OCI-LY7 (cell line): ENCODE data around the gene OR8B2. TPM values are rescaled to one million over a fixed set of nuclear protein-coding genes. Genes with fewer than 3 reads are reported as not detected.
"Not testable (repeated sequence)": the region's sequence is repeated elsewhere in the genome, so short reads cannot be mapped to it uniquely, and the experiment has no call there.

Experiments
- BruUV-seq: library from RNA; stranded (reverse); fragments of 400-500 nt; replicated peaks from 2 replicates; lab custom pipeline; 2021; lab: Mats Ljungman, UMichigan
- CTCF ChIA-PET: fragments of 300-600 bp; sonication (Branson Sonifier 250); formaldehyde crosslinking; loops from one replicate; lab custom pipeline; 2022; ENCODE audit warnings: antibody characterized with exemption; ENCODE audit not compliant: unreplicated experiment; lab: Charles Lee
- POLR2A ChIA-PET: fragments of 300-600 bp; sonication (Branson Sonifier 250); formaldehyde crosslinking; loops from one replicate; lab custom pipeline; 2022; ENCODE audit warnings: antibody characterized with exemption; lab: Charles Lee
- DNase-seq: peaks from one replicate; pipeline ENCODE4 v3.0.0-alpha.2; 2015; ENCODE audit warnings: low spot score
- H2AFZ ChIP-seq: fragments of 200-600 bp; sonication (generic), shearing (Covaris generic); 2 replicates; pipeline ENCODE4 v1.6.1; 2014; ENCODE audit warnings: mild to moderate bottlenecking, antibody characterized with exemption, low read length, moderate library complexity
- H3K27ac ChIP-seq: fragments of 200-600 bp; sonication (generic); 2 replicates; pipeline ENCODE4 v1.5.1; 2014; ENCODE audit warnings: mixed run types, low read depth, mild to moderate bottlenecking, moderate library complexity, low read length, inconsistent platforms; ENCODE audit not compliant: poor library complexity, severe bottlenecking
- H3K36me3 ChIP-seq: fragments of 200-600 bp; sonication (generic); 2 replicates; pipeline ENCODE4 v1.6.1; 2014; ENCODE audit warnings: mild to moderate bottlenecking, antibody characterized with exemption, low read length, moderate library complexity, mixed read lengths; ENCODE audit not compliant: insufficient read depth
- H3K4me1 ChIP-seq: fragments of 200-600 bp; sonication (generic); 2 replicates; pipeline ENCODE4 v1.5.1; 2014; ENCODE audit warnings: mild to moderate bottlenecking, low read length; ENCODE audit not compliant: insufficient read depth, poor library complexity, severe bottlenecking
- H3K4me2 ChIP-seq: fragments of 200-600 bp; sonication (generic); 2 replicates; pipeline ENCODE4 v1.6.1; 2014; ENCODE audit warnings: mild to moderate bottlenecking, low read length
- H3K4me3 ChIP-seq: fragments of 200-600 bp; sonication (generic); 2 replicates; pipeline ENCODE4 v1.5.1; 2014; ENCODE audit warnings: mild to moderate bottlenecking, low read depth, low read length; ENCODE audit not compliant: poor library complexity, severe bottlenecking
- H3K79me2 ChIP-seq: fragments of 200-600 bp; sonication (generic); 2 replicates; pipeline ENCODE4 v1.6.1; 2016; ENCODE audit warnings: low read depth, mild to moderate bottlenecking, low read length, moderate library complexity, mixed read lengths; ENCODE audit not compliant: insufficient read depth
- H3K9me2 ChIP-seq: fragments of 200-600 bp; sonication (generic); 2 replicates; pipeline ENCODE4 v1.6.1; 2016; ENCODE audit warnings: mild to moderate bottlenecking, low read length, mixed read lengths; ENCODE audit not compliant: insufficient read depth
- H3K9me3 ChIP-seq: fragments of 200-600 bp; sonication (generic); 2 replicates; pipeline ENCODE4 v1.6.1; 2014; ENCODE audit warnings: mild to moderate bottlenecking, mixed run types, low read length, mixed read lengths
- H4K20me1 ChIP-seq: fragments of 200-600 bp; sonication (generic); 2 replicates; pipeline ENCODE4 v1.6.1; 2014; ENCODE audit warnings: mild to moderate bottlenecking, antibody characterized with exemption, low read length, moderate library complexity, mixed read lengths; ENCODE audit not compliant: insufficient read depth
- EZH2phosphoT487 ChIP-seq: fragments of 200-600 bp; sonication (generic); IDR thresholded peaks from 2 replicates; pipeline ENCODE4 v1.6.1; 2018; ENCODE audit warnings: low read depth, borderline replicate concordance, mild to moderate bottlenecking, mixed run types, antibody characterized with exemption, low read length, moderate library complexity, mixed read lengths
- intact Hi-C: fragments of 100-400 bp; cut with micrococcal nuclease; formaldehyde crosslinking; loops from one replicate; pipeline ENCODE4 v1.10.0; 2022; ENCODE audit not compliant: unreplicated experiment
- total RNA-seq, 2 experiments: library from RNA; depleted of rRNA in 1 of 2; stranded (reverse); fragments of >200 nt in 1 of 2; shearing (Covaris generic) in 1 of 2; gene quantifications; 2 replicates each; pipeline ENCODE4 v1.2.3, GENCODE V29; 2014 to 2022
- TF ChIP-seq, protein P1 (sequence below): fragments of 200-600 bp; sonication (generic); conservative IDR thresholded peaks from 2 replicates; pipeline ENCODE4 v1.5.1; 2014; ENCODE audit warnings: mild to moderate bottlenecking, antibody characterized with exemption, low read length, moderate library complexity, mixed read lengths

OR8B2 gene
- total RNA-seq, 2 experiments from 2014 or later = not detected

DNA sequence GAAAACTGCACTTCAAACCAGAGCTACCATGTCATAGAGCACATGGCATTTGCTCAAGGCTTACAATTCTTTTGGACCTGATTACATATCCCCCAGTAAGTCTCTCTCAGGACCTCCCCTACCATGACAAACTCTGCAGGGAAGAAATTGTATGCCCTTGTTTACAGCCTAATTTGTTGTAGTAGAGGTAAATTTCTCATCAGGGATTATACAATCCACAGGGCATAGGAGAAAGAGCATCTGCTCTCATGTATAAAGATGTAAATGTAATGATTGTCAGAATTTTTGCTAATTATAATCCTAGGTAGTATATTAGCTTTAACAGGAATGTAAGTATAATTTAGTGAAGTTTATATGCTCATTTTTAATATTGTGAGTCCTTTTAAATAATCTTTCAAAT, 14.6 kb upstream of the OR8B2 start, which contains the start of gene OR8B3:
Gene OR8B3 (minus strand): TSS at position 101 of the 400 bp plus-strand sequence. CDS start 1,673 bp downstream, outside the sequence.
- no peak within 1 kb of the TSS for H2AFZ ChIP-seq
- no peaks in the 10 kb centered on the region for H3K36me3 ChIP-seq
- ChIA-PET POLR2A (no interaction called here), CTCF (no interaction called here)
- no peaks in the 10 kb centered on the region for H3K9me2 ChIP-seq
- no peaks in the 10 kb centered on the region for H3K9me3 ChIP-seq
- intact Hi-C loops = no loop called here
- no peak within 1 kb of the TSS for H3K27ac ChIP-seq
- TF ChIP-seq, protein P1, sequence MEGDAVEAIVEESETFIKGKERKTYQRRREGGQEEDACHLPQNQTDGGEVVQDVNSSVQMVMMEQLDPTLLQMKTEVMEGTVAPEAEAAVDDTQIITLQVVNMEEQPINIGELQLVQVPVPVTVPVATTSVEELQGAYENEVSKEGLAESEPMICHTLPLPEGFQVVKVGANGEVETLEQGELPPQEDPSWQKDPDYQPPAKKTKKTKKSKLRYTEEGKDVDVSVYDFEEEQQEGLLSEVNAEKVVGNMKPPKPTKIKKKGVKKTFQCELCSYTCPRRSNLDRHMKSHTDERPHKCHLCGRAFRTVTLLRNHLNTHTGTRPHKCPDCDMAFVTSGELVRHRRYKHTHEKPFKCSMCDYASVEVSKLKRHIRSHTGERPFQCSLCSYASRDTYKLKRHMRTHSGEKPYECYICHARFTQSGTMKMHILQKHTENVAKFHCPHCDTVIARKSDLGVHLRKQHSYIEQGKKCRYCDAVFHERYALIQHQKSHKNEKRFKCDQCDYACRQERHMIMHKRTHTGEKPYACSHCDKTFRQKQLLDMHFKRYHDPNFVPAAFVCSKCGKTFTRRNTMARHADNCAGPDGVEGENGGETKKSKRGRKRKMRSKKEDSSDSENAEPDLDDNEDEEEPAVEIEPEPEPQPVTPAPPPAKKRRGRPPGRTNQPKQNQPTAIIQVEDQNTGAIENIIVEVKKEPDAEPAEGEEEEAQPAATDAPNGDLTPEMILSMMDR = no peak
- TF ChIP-seq EZH2phosphoT487 = no peak
- DNase-seq = no peak
- no TSS peak for BruUV-seq
- H4K20me1 ChIP-seq = no peaks in the 10 kb centered on the region
- H3K4me1 ChIP-seq = no peaks in the 10 kb centered on the region
- no peak within 1 kb of the TSS for H3K4me2 ChIP-seq
- H3K4me3 ChIP-seq = no peak within 1 kb of the TSS
- H3K79me2 ChIP-seq = no peaks in the 10 kb centered on the region

DNA sequence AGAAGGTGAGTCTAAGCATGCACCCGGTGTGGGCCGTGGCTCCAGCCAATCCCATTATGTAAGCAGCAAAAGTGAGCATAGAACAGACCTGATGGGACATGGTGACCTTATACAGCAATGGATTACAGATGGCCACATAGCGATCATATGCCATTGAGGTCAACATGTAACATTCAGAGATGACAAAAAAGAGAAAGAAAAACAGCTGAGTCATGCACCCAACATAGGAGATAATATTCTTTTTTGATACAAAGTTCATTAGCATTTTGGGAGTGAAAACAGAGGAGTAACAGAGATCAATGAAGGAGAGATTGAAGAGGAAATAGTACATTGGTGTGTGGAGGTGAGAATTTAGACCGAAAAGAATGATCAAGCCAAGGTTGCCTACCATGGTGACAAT, 12.5 kb upstream of the OR8B2 start:
- H2AFZ ChIP-seq, H3K36me3 ChIP-seq, H3K9me2 ChIP-seq, H3K4me3 ChIP-seq, H3K27ac ChIP-seq, intact Hi-C loops, H3K4me2 ChIP-seq, H3K79me2 ChIP-seq, DNase-seq, POLR2A ChIA-PET, H4K20me1 ChIP-seq, H3K4me1 ChIP-seq, H3K9me3 ChIP-seq, CTCF ChIA-PET, BruUV-seq: not testable (repeated sequence)

DNA sequence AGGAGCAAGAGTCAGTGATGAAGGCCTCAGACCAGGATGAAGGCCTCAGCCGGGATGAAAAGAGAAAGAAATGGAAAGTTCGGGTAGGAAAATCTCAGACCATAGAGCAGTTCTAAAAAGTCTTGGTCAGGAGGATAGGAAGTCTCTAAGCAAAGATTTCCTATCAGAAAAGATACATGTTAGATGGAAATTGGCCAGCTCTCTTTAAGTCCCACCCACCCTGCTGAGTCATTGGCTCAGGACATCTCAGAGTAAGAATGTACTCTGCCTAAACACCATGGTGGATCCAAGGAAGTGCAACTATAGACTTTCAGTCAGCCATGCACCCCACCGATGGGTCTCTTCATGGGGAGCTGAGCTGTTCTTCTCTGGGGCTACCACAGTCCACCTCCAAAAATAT, 10.1 kb upstream of the OR8B2 start:
- H3K9me3 ChIP-seq = no peaks in the 10 kb centered on the region
- H3K36me3 ChIP-seq = no peaks in the 10 kb centered on the region
- intact Hi-C loops = no loop called here
- TF ChIP-seq, protein P1 = no peak
- TF ChIP-seq EZH2phosphoT487 = no peak
- H4K20me1 ChIP-seq = no peaks in the 10 kb centered on the region
- no TSS peak for BruUV-seq
- no peak overlapping the region for H3K4me2 ChIP-seq
- no peaks in the 10 kb centered on the region for H3K4me1 ChIP-seq
- POLR2A ChIA-PET = interaction anchor here (0.7 kb wide), 1 partner anchor 184 kb away, joined by 3 read pairs; no protein-coding TSS in a partner anchor
- CTCF ChIA-PET = no interaction called here
- DNase-seq = no peak
- H3K27ac ChIP-seq = no peak overlapping the region
- H3K9me2 ChIP-seq = no peaks in the 10 kb centered on the region
- no peaks in the 10 kb centered on the region for H3K79me2 ChIP-seq
- no peak overlapping the region for H2AFZ ChIP-seq
- no peak overlapping the region for H3K4me3 ChIP-seq

DNA sequence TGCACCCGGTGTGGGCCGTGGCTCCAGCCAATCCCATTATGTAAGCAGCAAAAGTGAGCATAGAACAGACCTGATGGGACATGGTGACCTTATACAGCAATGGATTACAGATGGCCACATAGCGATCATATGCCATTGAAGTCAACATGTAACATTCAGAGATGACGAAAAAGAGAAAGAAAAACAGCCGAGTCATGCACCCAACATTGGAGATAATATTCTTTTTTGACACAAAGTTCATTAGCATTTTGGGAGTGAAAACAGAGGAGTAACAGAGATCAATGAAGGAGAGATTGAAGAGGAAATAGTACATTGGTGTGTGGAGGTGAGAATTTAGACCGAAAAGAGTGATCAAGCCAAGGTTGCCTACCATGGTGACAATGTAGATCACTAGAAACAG, 1.4 kb downstream of the OR8B2 start:
- H3K79me2 ChIP-seq, BruUV-seq, H3K36me3 ChIP-seq, intact Hi-C loops, H3K4me3 ChIP-seq, H3K4me1 ChIP-seq, H3K9me2 ChIP-seq, DNase-seq, H3K27ac ChIP-seq, H3K9me3 ChIP-seq, H3K4me2 ChIP-seq, H2AFZ ChIP-seq, H4K20me1 ChIP-seq, POLR2A ChIA-PET, CTCF ChIA-PET: not testable (repeated sequence)
